ENCODE measurements around the gene KRT73.

The KRT73 gene

DNA sequence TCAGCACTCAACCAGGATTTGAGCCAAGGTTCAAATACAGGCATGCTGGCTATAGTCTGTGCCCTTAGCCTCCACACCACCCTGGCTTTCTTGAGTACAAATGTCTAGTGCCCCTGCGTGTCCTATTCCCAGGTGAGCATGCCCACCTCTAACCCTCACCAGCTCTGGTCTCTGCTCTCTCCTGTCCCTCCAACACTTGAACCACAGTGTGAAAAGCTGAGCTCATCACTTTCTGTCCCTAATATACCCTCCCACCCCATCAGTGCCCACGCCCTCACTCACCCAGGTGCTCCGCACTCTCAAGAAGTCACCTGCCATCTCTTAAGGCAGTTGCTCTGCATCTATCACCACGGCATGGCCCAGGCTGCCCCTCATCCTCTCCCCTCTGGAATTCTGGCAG, 58.4 kb downstream of the KRT73 start:
- DNase-seq (ENCODE audit: extremely low read depth, low read depth), result no peak
- H3K4me3 ChIP-seq (replicated peaks; ENCODE audit: low read depth, low read length), result no peak overlapping the region
- TF ChIP-seq, protein P1, sequence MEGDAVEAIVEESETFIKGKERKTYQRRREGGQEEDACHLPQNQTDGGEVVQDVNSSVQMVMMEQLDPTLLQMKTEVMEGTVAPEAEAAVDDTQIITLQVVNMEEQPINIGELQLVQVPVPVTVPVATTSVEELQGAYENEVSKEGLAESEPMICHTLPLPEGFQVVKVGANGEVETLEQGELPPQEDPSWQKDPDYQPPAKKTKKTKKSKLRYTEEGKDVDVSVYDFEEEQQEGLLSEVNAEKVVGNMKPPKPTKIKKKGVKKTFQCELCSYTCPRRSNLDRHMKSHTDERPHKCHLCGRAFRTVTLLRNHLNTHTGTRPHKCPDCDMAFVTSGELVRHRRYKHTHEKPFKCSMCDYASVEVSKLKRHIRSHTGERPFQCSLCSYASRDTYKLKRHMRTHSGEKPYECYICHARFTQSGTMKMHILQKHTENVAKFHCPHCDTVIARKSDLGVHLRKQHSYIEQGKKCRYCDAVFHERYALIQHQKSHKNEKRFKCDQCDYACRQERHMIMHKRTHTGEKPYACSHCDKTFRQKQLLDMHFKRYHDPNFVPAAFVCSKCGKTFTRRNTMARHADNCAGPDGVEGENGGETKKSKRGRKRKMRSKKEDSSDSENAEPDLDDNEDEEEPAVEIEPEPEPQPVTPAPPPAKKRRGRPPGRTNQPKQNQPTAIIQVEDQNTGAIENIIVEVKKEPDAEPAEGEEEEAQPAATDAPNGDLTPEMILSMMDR (IDR thresholded peaks at IDR 0.05; ENCODE audit: low read depth, low read length, missing control alignments), result no peak

DNA sequence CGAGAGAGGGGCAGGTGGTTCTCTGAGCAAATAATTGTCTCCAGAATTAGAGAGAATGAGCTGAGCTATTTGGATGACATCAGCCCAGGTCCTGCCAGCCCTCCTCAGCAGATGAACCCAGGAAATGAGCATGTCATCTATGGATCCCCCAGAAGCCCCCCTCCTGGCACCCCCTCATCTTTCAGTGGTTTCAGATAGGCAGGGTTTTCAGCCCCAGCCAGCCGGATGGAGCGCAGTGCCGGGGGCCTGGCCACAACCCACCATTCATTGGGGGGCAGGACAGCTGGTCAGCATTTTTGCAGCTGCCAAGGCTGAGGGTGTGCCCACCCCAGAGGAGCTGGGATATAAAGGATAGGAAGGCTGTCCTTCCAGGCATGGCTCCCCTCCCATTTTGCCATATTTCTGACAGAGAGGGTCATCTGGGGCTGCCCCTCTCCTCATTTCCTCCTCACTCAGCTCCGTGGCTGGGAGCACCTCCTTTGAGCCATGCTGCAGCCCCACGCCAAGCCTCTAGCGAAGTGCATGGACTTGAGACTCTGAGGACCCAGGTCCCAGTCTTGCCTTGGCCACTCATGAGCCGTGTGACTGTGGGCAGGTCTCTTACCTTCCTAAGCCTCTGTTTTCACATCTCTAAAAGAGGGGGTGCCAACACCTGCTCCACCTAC, 59.4 kb downstream of the KRT73 start:
- H3K4me3 ChIP-seq (replicated peaks; ENCODE audit: low read depth, low read length), result no peak overlapping the region
- no peak for DNase-seq (ENCODE audit: extremely low read depth, low read depth)
- TF ChIP-seq, protein P1 (IDR thresholded peaks at IDR 0.05; ENCODE audit: low read depth, low read length, missing control alignments), result no peak
